Epithelial cell of esophagus (primary cell): ENCODE results near the gene HHAT.
A peak's percentile ranks its signal among the peaks of the same experiment; 100 is the strongest.

Source experiments
- DNase-seq: peaks from one replicate; pipeline ENCODE4 v3.0.0; 2010; ENCODE audit warnings: low read depth
- H3K4me3 ChIP-seq: 2 replicates; pipeline ENCODE4 v1.5.1; 2011; ENCODE audit warnings: mild to moderate bottlenecking, low read length, control low read depth
- CTCF ChIP-seq: IDR thresholded peaks from 2 replicates; pipeline ENCODE4 v1.5.1; 2011; ENCODE audit warnings: low read depth, mild to moderate bottlenecking, low read length, control low read depth, inconsistent platforms; ENCODE audit not compliant: insufficient read depth; ENCODE audit errors: missing control alignments

Gene HHAT

GRCh38 chr1:210646258-210646616 is 317.5 kb downstream of the HHAT start:
- no peak for TF ChIP-seq CTCF
- H3K4me3 ChIP-seq, result no peak overlapping the region

GRCh38 chr1:210647406-210648333 is 319.0 kb downstream of the HHAT start:
- no peak for TF ChIP-seq CTCF
- no peak overlapping the region for H3K4me3 ChIP-seq
- no peak for DNase-seq

More at GRCh38 chr1:210646258-210646616, 317.5 kb downstream of the HHAT start:
- no peak for DNase-seq

GRCh38 chr1:210648588-210649269 is 320.0 kb downstream of the HHAT start:
- no peak overlapping the region for H3K4me3 ChIP-seq
- no peak for DNase-seq
- no peak for TF ChIP-seq CTCF

GRCh38 chr1:210650403-210650802 is 321.7 kb downstream of the HHAT start:
- TF ChIP-seq CTCF, result no peak
- H3K4me3 ChIP-seq, result no peak overlapping the region
- DNase-seq, result no peak

- H3K4me3 ChIP-seq, result no peak overlapping the region
- DNase-seq, result no peak
- TF ChIP-seq CTCF, result no peak
Measured at GRCh38 chr1:210652329-210652954, 323.7 kb downstream of the HHAT start.

- H3K4me3 ChIP-seq, result no peak overlapping the region
- DNase-seq, result peak; percentile 8
- TF ChIP-seq CTCF, result no peak
Measured at GRCh38 chr1:210653771-210654170, 325.1 kb downstream of the HHAT start.
